CD14-positive monocyte (primary cell): ENCODE results near the gene SOBP. TPM values are rescaled to one million over a fixed set of nuclear protein-coding genes. Genes with fewer than 3 reads are reported as not detected.

Experiments used
- DNase-seq, 3 donors: peaks; one replicate each; pipeline ENCODE4 v3.0.0-alpha.2; 2011 to 2022
- H2AFZ ChIP-seq: 2 replicates; pipeline ENCODE4 v1.6.0; 2012; ENCODE audit warnings: mild to moderate bottlenecking, low read depth, low read length, inconsistent platforms; ENCODE audit not compliant: insufficient read depth, poor library complexity, severe bottlenecking
- H3K27ac ChIP-seq, 2 donors: 1 replicate in 1 of 2; 2 replicates in 1 of 2; pipeline ENCODE4 v1.5.1; 2012 to 2013; ENCODE audit warnings: low read length in 2 of 2, control low read depth in 1 of 2, inconsistent platforms in 1 of 2, low read depth in 1 of 2, mild to moderate bottlenecking in 1 of 2
- H3K27me3 ChIP-seq, 2 donors: one replicate each; pipeline versions ENCODE4 v1.6.0 to v1.6.1; 2011 to 2013; ENCODE audit warnings: low read length in 2 of 2; ENCODE audit not compliant: control insufficient read depth in 2 of 2, insufficient read depth in 2 of 2
- H3K36me3 ChIP-seq, 2 donors: replicated peaks in 1 of 2; 1 replicate in 1 of 2; 2 replicates in 1 of 2; pipeline versions ENCODE4 v1.5.1 to v1.6.1; 2012 to 2013; ENCODE audit warnings: low read length in 2 of 2, control low read depth in 1 of 2, inconsistent platforms in 1 of 2, mild to moderate bottlenecking in 1 of 2; ENCODE audit not compliant: insufficient read depth in 2 of 2, control insufficient read depth in 1 of 2
- H3K4me1 ChIP-seq, 2 donors: 1 replicate in 1 of 2; 2 replicates in 1 of 2; pipeline versions ENCODE4 v1.5.1 to v1.6.1; 2012 to 2013; ENCODE audit warnings: low read length in 2 of 2, control low read depth in 1 of 2, inconsistent platforms in 1 of 2, mild to moderate bottlenecking in 1 of 2, moderate library complexity in 1 of 2; ENCODE audit not compliant: insufficient read depth in 2 of 2, control insufficient read depth in 1 of 2
- H3K4me2 ChIP-seq: replicated peaks from 2 replicates; pipeline ENCODE3; 2012; ENCODE audit warnings: low read length, moderate library complexity, mild to moderate bottlenecking; ENCODE audit not compliant: poor library complexity, severe bottlenecking; ENCODE audit errors: extremely low read depth
- H3K4me3 ChIP-seq, 3 experiments: fragments of 200-600 bp in 1 of 3; sonication (generic) in 1 of 3; replicated peaks in 1 of 3; 1 replicate in 2 of 3; 2 replicates in 1 of 3; pipeline ENCODE4 v1.5.1; 2011 to 2013; ENCODE audit warnings: low read length in 3 of 3, mild to moderate bottlenecking in 3 of 3, control low read depth in 2 of 3, low read depth in 2 of 3, inconsistent platforms in 1 of 3, moderate library complexity in 1 of 3
- H3K79me2 ChIP-seq: 2 replicates; pipeline ENCODE4 v1.6.0; 2012; ENCODE audit warnings: mild to moderate bottlenecking, control low read depth, inconsistent platforms, low read length, moderate library complexity; ENCODE audit not compliant: insufficient read depth
- H3K9ac ChIP-seq: 2 replicates; pipeline ENCODE4 v1.6.0; 2017; ENCODE audit warnings: low read length, mild to moderate bottlenecking; ENCODE audit not compliant: insufficient read depth, poor library complexity, severe bottlenecking
- H3K9me3 ChIP-seq, 2 donors: replicated peaks in 1 of 2; 1 replicate in 1 of 2; 2 replicates in 1 of 2; pipeline versions ENCODE4 v1.5.1 to v1.6.1; 2012 to 2013; ENCODE audit warnings: low read length in 2 of 2, control low read depth in 1 of 2; ENCODE audit not compliant: control insufficient read depth in 1 of 2, insufficient read depth in 1 of 2
- H4K20me1 ChIP-seq: 2 replicates; pipeline ENCODE4 v1.6.0; 2012; ENCODE audit warnings: mild to moderate bottlenecking, low read length, control low read depth, moderate library complexity; ENCODE audit not compliant: insufficient read depth
- H3K27ac Mint-ChIP-seq, 7 donors: one replicate each; pipeline ENCODE4 v1.8.0; 2020; ENCODE audit warnings: mild to moderate bottlenecking in 7 of 7, mixed read lengths in 7 of 7, moderate library complexity in 6 of 7, inconsistent platforms in 2 of 7
- H3K27me3 Mint-ChIP-seq, 3 donors: one replicate each; pipeline ENCODE4 v1.8.0; 2021 to 2022; ENCODE audit warnings: low read depth in 3 of 3, mild to moderate bottlenecking in 3 of 3, mixed read lengths in 3 of 3, moderate library complexity in 3 of 3, inconsistent platforms in 1 of 3
- H3K36me3 Mint-ChIP-seq, 2 donors: one replicate each; pipeline ENCODE4 v1.8.0; 2020; ENCODE audit warnings: mixed read lengths in 2 of 2, inconsistent platforms in 1 of 2, mild to moderate bottlenecking in 1 of 2
- H3K4me1 Mint-ChIP-seq: one replicate; pipeline ENCODE4 v1.8.0; 2020; ENCODE audit warnings: mild to moderate bottlenecking, mixed read lengths
- H3K4me3 Mint-ChIP-seq, 2 donors: one replicate each; pipeline ENCODE4 v1.8.0; 2020; ENCODE audit warnings: mild to moderate bottlenecking in 2 of 2, mixed read lengths in 2 of 2, moderate library complexity in 1 of 2
- H3K9me3 Mint-ChIP-seq, 7 donors: one replicate each; pipeline ENCODE4 v1.8.0; 2020 to 2022; ENCODE audit warnings: mixed read lengths in 7 of 7, mild to moderate bottlenecking in 6 of 7, moderate library complexity in 6 of 7, inconsistent platforms in 2 of 7
- WGBS: methylation state at CpG from one replicate; pipeline ENCODE4 v1.1.5; 2013; ENCODE audit warnings: missing lambda C conversion rate; ENCODE audit not compliant: insufficient coverage; 5-methylcytosine and 5-hydroxymethylcytosine counted together
- intact Hi-C, 2 donors: fragments of 100-400 bp; cut with micrococcal nuclease; formaldehyde crosslinking; loops; one replicate each; pipeline versions ENCODE4 v1.15.0 to v1.15.1; 2023
- polyA plus RNA-seq, 3 donors: library from polyadenylated mRNA; depleted of rRNA in 1 of 3; unstranded in 2 of 3; stranded (reverse) in 1 of 3; fragments of 300-500 nt in 2 of 3; fragments of >200 nt in 1 of 3; fragmentation: Illumina TruSeq in 2 of 3; gene quantifications; 1 replicate in 2 of 3; 2 replicates in 1 of 3; pipeline ENCODE4 v1.2.3, GENCODE V29; 2012 to 2021
- TF ChIP-seq, protein P1 (sequence below): fragments of 200-600 bp; IDR thresholded peaks from one replicate; pipeline ENCODE4 v1.8.0; 2022; ENCODE audit warnings: antibody characterized with exemption, mild to moderate bottlenecking

Gene SOBP
- polyA plus RNA-seq, 3 donors: not detected

DNA sequence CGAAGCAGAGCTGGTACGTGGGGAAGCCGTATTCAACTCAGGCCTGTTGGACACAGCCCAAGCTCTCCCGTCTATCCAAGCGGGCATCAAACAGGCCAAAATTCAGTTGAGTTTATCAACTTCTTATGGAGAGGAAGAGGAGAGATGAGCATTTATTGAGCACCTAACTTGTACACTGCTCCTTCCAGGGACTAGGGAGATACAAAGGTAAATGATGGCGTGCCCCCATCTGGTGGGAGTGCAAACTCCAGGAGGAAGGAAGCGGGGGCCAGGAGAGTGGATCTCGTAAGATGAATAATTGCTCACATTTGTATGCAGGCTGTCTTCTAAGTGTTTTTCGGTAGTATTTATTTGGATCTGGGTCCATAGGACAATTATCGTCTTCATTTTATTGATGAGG is 146.6 kb downstream of the SOBP start:
- Mint-ChIP-seq H3K4me3 (peak overlapping the region in 1 of 2 donors; percentile 66), H3K4me1 (peaks cover 8% of the 10 kb centered on the region), H3K36me3 (no peaks in the 10 kb centered on the region), H3K27ac (no peak overlapping the region), H3K27me3 (peaks cover 55 to 82% (median 71%) of the 10 kb centered on the region in 3 donors), H3K9me3 (peaks cover 0 to 18% (median 9%) of the 10 kb centered on the region in 7 donors)
- intact Hi-C loops: no loop called here
- Histone ChIP-seq H3K4me1 (peaks cover 3 to 5% of the 10 kb centered on the region in 2 donors), H3K27me3 (peaks cover 46 to 72% of the 10 kb centered on the region in 2 donors), H3K9me3 (peaks cover 0 to 6% of the 10 kb centered on the region in 2 donors), H3K9ac (no peak overlapping the region), H3K27ac (no peak overlapping the region), H4K20me1 (no peaks in the 10 kb centered on the region), H3K4me2 (no peak overlapping the region), H3K4me3 (no peak overlapping the region), H3K36me3 (no peaks in the 10 kb centered on the region), H2AFZ (no peak overlapping the region), H3K79me2 (no peaks in the 10 kb centered on the region)
- TF ChIP-seq, protein P1, sequence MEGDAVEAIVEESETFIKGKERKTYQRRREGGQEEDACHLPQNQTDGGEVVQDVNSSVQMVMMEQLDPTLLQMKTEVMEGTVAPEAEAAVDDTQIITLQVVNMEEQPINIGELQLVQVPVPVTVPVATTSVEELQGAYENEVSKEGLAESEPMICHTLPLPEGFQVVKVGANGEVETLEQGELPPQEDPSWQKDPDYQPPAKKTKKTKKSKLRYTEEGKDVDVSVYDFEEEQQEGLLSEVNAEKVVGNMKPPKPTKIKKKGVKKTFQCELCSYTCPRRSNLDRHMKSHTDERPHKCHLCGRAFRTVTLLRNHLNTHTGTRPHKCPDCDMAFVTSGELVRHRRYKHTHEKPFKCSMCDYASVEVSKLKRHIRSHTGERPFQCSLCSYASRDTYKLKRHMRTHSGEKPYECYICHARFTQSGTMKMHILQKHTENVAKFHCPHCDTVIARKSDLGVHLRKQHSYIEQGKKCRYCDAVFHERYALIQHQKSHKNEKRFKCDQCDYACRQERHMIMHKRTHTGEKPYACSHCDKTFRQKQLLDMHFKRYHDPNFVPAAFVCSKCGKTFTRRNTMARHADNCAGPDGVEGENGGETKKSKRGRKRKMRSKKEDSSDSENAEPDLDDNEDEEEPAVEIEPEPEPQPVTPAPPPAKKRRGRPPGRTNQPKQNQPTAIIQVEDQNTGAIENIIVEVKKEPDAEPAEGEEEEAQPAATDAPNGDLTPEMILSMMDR: no peak
- 95% methylated on average over 6 of the region's 10 CpGs for WGBS
- DNase-seq: no peak

DNA sequence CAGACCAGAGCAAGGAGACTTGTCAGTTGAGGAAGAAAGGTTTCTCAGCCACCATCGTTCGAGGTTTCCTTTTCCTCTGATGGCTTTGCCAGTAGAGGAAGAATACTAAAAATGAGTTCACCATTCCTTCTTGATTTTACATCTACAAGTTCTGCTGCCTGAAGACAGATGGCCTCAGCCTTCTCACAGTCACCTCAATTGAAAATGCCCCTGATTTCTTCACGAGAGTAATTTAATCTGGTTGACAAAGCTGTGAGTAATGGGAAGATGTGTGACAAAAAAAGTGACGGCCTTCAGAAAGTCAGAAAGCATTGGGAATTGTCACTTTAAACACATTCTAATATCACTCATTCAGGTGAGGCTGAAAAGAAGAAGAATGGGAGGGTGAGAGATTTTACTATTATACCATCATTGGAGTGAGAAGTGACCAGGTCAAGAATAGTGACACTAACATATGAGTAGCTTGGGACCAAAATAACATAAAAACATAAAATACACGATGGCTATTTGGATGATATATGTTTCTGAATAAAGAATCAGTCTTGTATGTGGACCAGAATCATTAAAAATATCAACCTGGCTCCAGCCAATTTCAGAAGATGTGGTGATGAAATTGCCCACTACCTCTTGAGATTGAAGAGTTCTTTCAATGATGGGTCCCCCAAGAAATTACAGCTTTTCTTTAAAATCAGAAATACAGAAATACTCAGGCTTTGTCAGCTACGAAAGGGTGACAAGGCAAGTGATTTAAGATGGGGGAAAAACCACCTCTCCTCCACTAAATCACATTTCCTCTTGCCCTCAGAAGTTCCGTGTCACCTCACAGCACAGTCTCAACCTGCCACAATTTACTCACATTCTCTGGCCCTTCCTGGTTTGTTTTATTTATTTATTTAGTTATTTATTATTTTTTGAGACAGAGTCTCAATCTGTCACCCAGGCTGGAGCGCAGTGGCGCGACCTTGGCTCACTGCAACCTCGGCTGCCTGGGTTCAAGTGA is 147.7 kb downstream of the SOBP start:
- H3K27me3 Mint-ChIP-seq: peaks cover 49 to 72% (median 63%) of the 10 kb centered on the region in 3 donors
- peaks cover 0 to 6% of the 10 kb centered on the region in 2 donors for H3K9me3 ChIP-seq
- H3K4me1 Mint-ChIP-seq: peaks cover 14% of the 10 kb centered on the region
- no peaks in the 10 kb centered on the region for H3K36me3 Mint-ChIP-seq
- H3K4me2 ChIP-seq: no peak overlapping the region
- H3K9ac ChIP-seq: no peak overlapping the region
- H3K27ac ChIP-seq: no peak overlapping the region
- H3K36me3 ChIP-seq: no peaks in the 10 kb centered on the region
- no peaks in the 10 kb centered on the region for H4K20me1 ChIP-seq
- no peaks in the 10 kb centered on the region for H3K79me2 ChIP-seq
- intact Hi-C loops: no loop called here
- no CpG with 5 or more reads among the region's 11 CpGs for WGBS
- peaks cover 35 to 60% of the 10 kb centered on the region in 2 donors for H3K27me3 ChIP-seq
- no peak overlapping the region for H3K4me3 ChIP-seq
- peaks cover 6 to 10% of the 10 kb centered on the region in 2 donors for H3K4me1 ChIP-seq
- H3K9me3 Mint-ChIP-seq: peaks cover 0 to 15% (median 9%) of the 10 kb centered on the region in 7 donors
- no peak overlapping the region for H2AFZ ChIP-seq
- TF ChIP-seq, protein P1: no peak
- no peak for DNase-seq
- H3K27ac Mint-ChIP-seq: no peak overlapping the region
- H3K4me3 Mint-ChIP-seq: peak overlapping the region in 1 of 2 donors; percentile 64
